ENCODE measurements around the gene LILRB2. TPM values are rescaled to one million over a fixed set of nuclear protein-coding genes. Genes with fewer than 3 reads are reported as not detected.
"Not testable (repeated sequence)": the region's sequence is repeated elsewhere in the genome, so short reads cannot be mapped to it uniquely, and the experiment has no call there.

Gene LILRB2
- total RNA-seq, 1 donor from 2014 or later = not detected

- H3K4me3 ChIP-seq (ENCODE audit: low read depth, low read length) = no peak overlapping the region
- DNase-seq (ENCODE audit: low read depth) = no peak
- TF ChIP-seq, protein P1, sequence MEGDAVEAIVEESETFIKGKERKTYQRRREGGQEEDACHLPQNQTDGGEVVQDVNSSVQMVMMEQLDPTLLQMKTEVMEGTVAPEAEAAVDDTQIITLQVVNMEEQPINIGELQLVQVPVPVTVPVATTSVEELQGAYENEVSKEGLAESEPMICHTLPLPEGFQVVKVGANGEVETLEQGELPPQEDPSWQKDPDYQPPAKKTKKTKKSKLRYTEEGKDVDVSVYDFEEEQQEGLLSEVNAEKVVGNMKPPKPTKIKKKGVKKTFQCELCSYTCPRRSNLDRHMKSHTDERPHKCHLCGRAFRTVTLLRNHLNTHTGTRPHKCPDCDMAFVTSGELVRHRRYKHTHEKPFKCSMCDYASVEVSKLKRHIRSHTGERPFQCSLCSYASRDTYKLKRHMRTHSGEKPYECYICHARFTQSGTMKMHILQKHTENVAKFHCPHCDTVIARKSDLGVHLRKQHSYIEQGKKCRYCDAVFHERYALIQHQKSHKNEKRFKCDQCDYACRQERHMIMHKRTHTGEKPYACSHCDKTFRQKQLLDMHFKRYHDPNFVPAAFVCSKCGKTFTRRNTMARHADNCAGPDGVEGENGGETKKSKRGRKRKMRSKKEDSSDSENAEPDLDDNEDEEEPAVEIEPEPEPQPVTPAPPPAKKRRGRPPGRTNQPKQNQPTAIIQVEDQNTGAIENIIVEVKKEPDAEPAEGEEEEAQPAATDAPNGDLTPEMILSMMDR (conservative IDR thresholded peaks at IDR 0.05; ENCODE audit: low read depth, low read length) = no peak
Observed at GRCh38 chr19:54233941-54234340, 47.0 kb downstream of the LILRB2 start.

DNA sequence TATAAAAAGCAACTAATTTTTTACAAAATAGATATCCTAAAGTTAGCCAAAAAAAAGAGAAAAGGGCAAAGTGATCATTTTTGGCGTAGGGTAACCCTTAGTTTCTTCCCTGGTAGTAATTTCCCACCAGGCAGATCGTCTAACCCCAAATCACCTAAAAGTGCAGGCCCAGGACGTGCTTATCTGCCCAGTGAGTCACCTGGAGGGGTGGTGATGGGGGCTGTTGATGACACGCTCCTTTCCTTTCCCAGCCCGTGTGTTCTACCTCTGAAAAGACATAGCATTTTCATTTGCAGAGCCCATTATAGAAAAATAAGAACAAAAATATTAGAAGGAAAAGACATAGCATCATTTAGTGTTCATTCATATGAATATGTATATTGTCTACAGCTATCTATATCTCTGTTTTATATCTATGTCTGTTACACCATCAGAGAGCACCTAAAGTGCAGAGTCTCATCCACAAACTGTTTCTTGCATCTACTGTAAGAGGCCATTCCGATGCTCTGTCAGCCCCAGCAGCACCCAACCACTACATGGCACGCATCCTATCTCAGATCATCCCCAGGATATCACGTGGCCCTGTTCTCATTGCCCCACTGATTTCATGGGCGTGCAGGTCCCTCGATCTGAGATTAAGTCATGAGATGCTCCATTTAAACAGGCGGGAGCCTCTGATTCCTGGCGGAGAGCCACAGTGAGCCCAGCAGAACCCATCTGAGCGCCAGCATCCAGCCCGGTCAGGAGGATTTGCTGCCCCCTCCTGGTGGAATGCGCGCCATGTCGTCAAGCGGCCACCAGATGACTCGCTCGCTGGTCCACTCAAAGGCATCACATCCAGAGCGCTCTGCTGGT is 49.6 kb downstream of the LILRB2 start:
- no peak overlapping the region for H3K4me3 ChIP-seq (ENCODE audit: low read depth, low read length)
- no peak for DNase-seq (ENCODE audit: low read depth)

GRCh38 chr19:54230031-54230430 is 50.9 kb downstream of the LILRB2 start:
- TF ChIP-seq, protein P1 (conservative IDR thresholded peaks at IDR 0.05; ENCODE audit: low read depth, low read length) = no peak

More for the DNA sequence above, 49.6 kb downstream of the LILRB2 start:
- TF ChIP-seq, protein P1 (conservative IDR thresholded peaks at IDR 0.05; ENCODE audit: low read depth, low read length) = peak; percentile 98

DNA sequence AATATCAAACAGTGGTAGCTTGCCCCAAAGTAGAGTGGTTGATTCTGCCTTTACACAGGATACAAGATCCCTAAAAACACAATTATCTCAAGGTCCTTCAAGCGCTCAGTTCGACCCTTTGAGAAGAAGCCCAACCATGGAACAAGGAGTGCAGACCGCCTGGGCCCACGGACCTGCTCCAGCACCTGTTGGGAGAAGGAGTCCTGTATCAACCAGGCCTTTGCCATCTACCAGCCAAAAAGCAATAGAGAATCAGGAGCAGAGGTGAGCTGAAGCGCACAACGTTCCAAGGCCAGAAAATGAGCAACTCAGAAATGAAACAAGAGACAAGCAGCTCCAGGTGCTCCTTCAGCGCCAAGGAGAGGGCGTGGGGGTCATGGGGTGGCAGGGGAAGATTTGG is 51.8 kb downstream of the LILRB2 start:
- no peak overlapping the region for H3K4me3 ChIP-seq (ENCODE audit: low read depth, low read length)
- TF ChIP-seq, protein P1 (conservative IDR thresholded peaks at IDR 0.05; ENCODE audit: low read depth, low read length) = no peak
- DNase-seq (ENCODE audit: low read depth) = no peak

More at GRCh38 chr19:54230031-54230430, 50.9 kb downstream of the LILRB2 start:
- no peak for DNase-seq (ENCODE audit: low read depth)
- no peak overlapping the region for H3K4me3 ChIP-seq (ENCODE audit: low read depth, low read length)

GRCh38 chr19:54224619-54225018 is 56.3 kb downstream of the LILRB2 start:
- H3K4me3 ChIP-seq (ENCODE audit: low read depth, low read length); DNase-seq (ENCODE audit: low read depth): not testable (repeated sequence)

DNA sequence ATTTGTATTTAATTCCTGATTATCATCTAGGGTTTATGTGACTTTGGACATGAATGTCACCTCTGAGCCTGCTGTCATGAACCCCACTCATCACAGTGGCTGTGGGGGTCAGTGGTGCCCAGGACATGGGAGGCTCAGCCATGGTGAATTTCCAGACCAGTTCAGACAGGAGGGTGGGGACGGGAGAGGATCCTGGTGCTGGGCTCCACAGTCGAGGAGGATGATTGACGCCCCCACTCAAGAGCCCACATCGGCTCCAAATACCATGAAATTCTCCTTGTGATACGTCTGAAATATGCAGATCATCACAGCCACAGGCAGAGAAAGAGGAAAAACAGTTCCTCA is 57.0 kb downstream of the LILRB2 start:
- not testable (repeated sequence) for H3K4me3 ChIP-seq (ENCODE audit: low read depth, low read length); DNase-seq (ENCODE audit: low read depth)

Other genes starting within 250 kb of the LILRB2 start
- gene VSTM1, start 217.2 kb downstream of the LILRB2 start, total RNA-seq = 0.75 TPM in 1 of 2 replicates, not detected in the other
- not detected in 2 replicates for gene TARM1, start 199.7 kb downstream of the LILRB2 start, total RNA-seq
- gene OSCAR, start 180.3 kb downstream of the LILRB2 start, total RNA-seq = 0.22 TPM in 1 of 2 replicates, not detected in the other
- gene NDUFA3, start 178.3 kb downstream of the LILRB2 start, total RNA-seq = 35.9 and 39.6 TPM in 2 replicates
- gene TFPT, start 165.5 kb downstream of the LILRB2 start, total RNA-seq = 22.1 and 39.6 TPM in 2 replicates
- 64.3 and 111 TPM in 2 replicates for gene PRPF31, start 165.4 kb downstream of the LILRB2 start, total RNA-seq
- 17.7 and 20.5 TPM in 2 replicates for gene CNOT3, start 143.3 kb downstream of the LILRB2 start, total RNA-seq
- 6.7 and 11.5 TPM in 2 replicates for gene LENG1, start 121.4 kb downstream of the LILRB2 start, total RNA-seq
- gene TMC4, start 108.0 kb downstream of the LILRB2 start, total RNA-seq = 3.7 and 9.5 TPM in 2 replicates
- 109 and 218 TPM in 2 replicates for gene MBOAT7, start 91.5 kb downstream of the LILRB2 start, total RNA-seq
- gene TSEN34, start 89.8 kb downstream of the LILRB2 start, total RNA-seq = 154 and 174 TPM in 2 replicates
- gene RPS9, start 80.3 kb downstream of the LILRB2 start, total RNA-seq = 2,374 and 2,446 TPM in 2 replicates
- not detected in 2 replicates for gene LILRB3, start 58.1 kb downstream of the LILRB2 start, total RNA-seq
- gene LILRA6, start 38.3 kb downstream of the LILRB2 start, total RNA-seq = not detected in 2 replicates
- not detected in 2 replicates for gene LILRB5, start 23.8 kb downstream of the LILRB2 start, total RNA-seq
- gene LILRA5, start 32.1 kb upstream of the LILRB2 start, total RNA-seq = not detected in 2 replicates
- not detected in 2 replicates for gene LILRA4, start 58.1 kb upstream of the LILRB2 start, total RNA-seq
- gene LAIR1, start 83.8 kb upstream of the LILRB2 start, total RNA-seq = not detected in 2 replicates
- 3.6 TPM in 1 of 2 replicates, not detected in the other for gene TTYH1, start 134.4 kb upstream of the LILRB2 start, total RNA-seq
- gene LENG8, start 168.1 kb upstream of the LILRB2 start, total RNA-seq = 32.5 and 39.1 TPM in 2 replicates
- gene LENG9, start 182.7 kb upstream of the LILRB2 start, total RNA-seq = 2.7 and 4.1 TPM in 2 replicates
- gene CDC42EP5, start 192.2 kb upstream of the LILRB2 start, total RNA-seq = 5.1 and 33.7 TPM in 2 replicates
- gene LAIR2, start 221.7 kb upstream of the LILRB2 start, total RNA-seq = not detected in 2 replicates